IMR-90 (cell line): ENCODE results near the gene ZNF280B. TPM values are rescaled to one million over a fixed set of nuclear protein-coding genes. Genes with fewer than 3 reads are reported as not detected.

Source experiments
- ATAC-seq: fragments of 200-7000 bp; cut with Tn5 transposase; 2 replicates; pipeline ENCODE4 v1.9.1; 2020; ENCODE audit warnings: low read depth, mild to moderate bottlenecking, moderate library complexity
- BruUV-seq: library from RNA; stranded (reverse); fragments of 400-500 nt; replicated peaks from 2 replicates; lab custom pipeline; 2021; lab: Mats Ljungman, UMichigan
- CTCF ChIA-PET: fragments of 300-600 bp; formaldehyde crosslinking; extraction: SDS; loops from one replicate; lab custom pipeline; 2021; ENCODE audit warnings: antibody characterized with exemption; lab: Yijun Ruan, JAX
- POLR2A ChIA-PET: fragments of 300-600 bp; sonication (Branson Sonifier 250); formaldehyde crosslinking; loops from one replicate; lab custom pipeline; 2022; ENCODE audit warnings: antibody characterized with exemption; ENCODE audit not compliant: unreplicated experiment; lab: Charles Lee
- DNase-seq: peaks from one replicate; pipeline ENCODE4 v3.0.0; 2013
- H2AFZ ChIP-seq: replicated peaks from 2 replicates; pipeline ENCODE3; 2013; ENCODE audit warnings: low read length, mild to moderate bottlenecking; ENCODE audit not compliant: poor library complexity
- H2AK5ac ChIP-seq: 2 replicates; pipeline ENCODE4 v1.6.1; 2013; ENCODE audit warnings: low read depth, low read length, inconsistent platforms
- H2AK9ac ChIP-seq: replicated peaks from 2 replicates; pipeline ENCODE3; 2013; ENCODE audit warnings: mild to moderate bottlenecking, low read depth, low read length, moderate library complexity; ENCODE audit not compliant: poor library complexity
- H2BK120ac ChIP-seq: 2 replicates; pipeline ENCODE4 v1.6.1; 2013; ENCODE audit warnings: low read depth, low read length, inconsistent platforms
- H2BK15ac ChIP-seq: 3 replicates; pipeline ENCODE4 v1.6.1; 2013; ENCODE audit warnings: low read depth, low read length, inconsistent platforms
- H2BK20ac ChIP-seq: 2 replicates; pipeline ENCODE4 v1.6.1; 2013; ENCODE audit warnings: low read depth, mild to moderate bottlenecking, inconsistent platforms, low read length, moderate library complexity
- H2BK5ac ChIP-seq: 2 replicates; pipeline ENCODE4 v1.6.1; 2013; ENCODE audit warnings: mild to moderate bottlenecking, low read depth, low read length, inconsistent platforms; ENCODE audit not compliant: poor library complexity, severe bottlenecking
- H3K14ac ChIP-seq: replicated peaks from 2 replicates; pipeline ENCODE4 v1.6.1; 2013; ENCODE audit warnings: low read depth, low read length, inconsistent platforms
- H3K18ac ChIP-seq: 2 replicates; pipeline ENCODE4 v1.6.1; 2013; ENCODE audit warnings: low read depth, low read length, control low read depth
- H3K23ac ChIP-seq: 2 replicates; pipeline ENCODE4 v1.6.1; 2013; ENCODE audit warnings: low read depth, low read length, inconsistent platforms
- H3K27ac ChIP-seq: 2 replicates; pipeline ENCODE4 v1.5.1; 2013; ENCODE audit warnings: mild to moderate bottlenecking, control low read depth, low read length; ENCODE audit not compliant: insufficient read depth
- H3K27me3 ChIP-seq: 2 replicates; pipeline ENCODE4 v1.6.1; 2013; ENCODE audit warnings: low read length; ENCODE audit not compliant: control insufficient read depth, insufficient read depth
- H3K36me3 ChIP-seq: 2 replicates; pipeline ENCODE4 v1.6.1; 2013; ENCODE audit warnings: low read length, mixed read lengths; ENCODE audit not compliant: control insufficient read depth, insufficient read depth
- H3K4ac ChIP-seq: 2 replicates; pipeline ENCODE4 v1.6.1; 2013; ENCODE audit warnings: low read depth, low read length, inconsistent platforms
- H3K4me1 ChIP-seq: 2 replicates; pipeline ENCODE4 v1.6.1; 2013; ENCODE audit warnings: low read length, mixed read lengths; ENCODE audit not compliant: control insufficient read depth, insufficient read depth
- H3K4me2 ChIP-seq: 2 replicates; pipeline ENCODE4 v1.6.1; 2013; ENCODE audit warnings: low read depth, mild to moderate bottlenecking, control low read depth, low read length, moderate library complexity
- H3K4me3 ChIP-seq: 2 replicates; pipeline ENCODE4 v1.5.1; 2013; ENCODE audit warnings: low read depth, mild to moderate bottlenecking, control low read depth, low read length, moderate library complexity; ENCODE audit not compliant: insufficient read depth
- H3K56ac ChIP-seq: 2 replicates; pipeline ENCODE4 v1.6.1; 2013; ENCODE audit warnings: low read length, inconsistent platforms; ENCODE audit not compliant: insufficient read depth; ENCODE audit errors: extremely low read depth
- H3K79me1 ChIP-seq, 2 experiments: 2 replicates each; pipeline ENCODE4 v1.6.1; 2013; ENCODE audit warnings: low read length in 2 of 2, inconsistent platforms in 1 of 2, low read depth in 1 of 2
- H3K9ac ChIP-seq: 2 replicates; pipeline ENCODE4 v1.6.1; 2013; ENCODE audit warnings: low read depth, low read length, control low read depth
- H3K9me1 ChIP-seq: 2 replicates; pipeline ENCODE4 v1.6.1; 2013; ENCODE audit warnings: low read length, inconsistent platforms; ENCODE audit not compliant: insufficient read depth
- H3K9me3 ChIP-seq: 2 replicates; pipeline ENCODE4 v1.6.1; 2013; ENCODE audit warnings: low read length; ENCODE audit not compliant: control insufficient read depth, insufficient read depth
- H4K20me1 ChIP-seq: 2 replicates; pipeline ENCODE4 v1.6.1; 2013; ENCODE audit warnings: low read length, inconsistent platforms; ENCODE audit not compliant: insufficient read depth
- H4K5ac ChIP-seq: 2 replicates; pipeline ENCODE4 v1.6.1; 2013; ENCODE audit warnings: mild to moderate bottlenecking, low read depth, low read length, control low read depth
- H4K8ac ChIP-seq, 2 experiments: 2 replicates each; pipeline ENCODE4 v1.6.1; 2013; ENCODE audit warnings: low read depth in 2 of 2, low read length in 2 of 2, control low read depth in 1 of 2, inconsistent platforms in 1 of 2
- H4K91ac ChIP-seq: 2 replicates; pipeline ENCODE4 v1.6.1; 2013; ENCODE audit warnings: low read depth, low read length, inconsistent platforms; ENCODE audit not compliant: insufficient read depth
- BHLHE40 ChIP-seq: fragments of 150-350 bp; IDR thresholded peaks from 2 replicates; pipeline ENCODE4 v1.6.1; 2016; ENCODE audit warnings: mild to moderate bottlenecking, low read depth, low read length
- CHD1 ChIP-seq: IDR thresholded peaks from 2 replicates; pipeline ENCODE4 v1.6.1; 2012; ENCODE audit warnings: low read depth, low read length, improper control_type of control experiment
- MAZ ChIP-seq: IDR thresholded peaks from 2 replicates; pipeline ENCODE4 v1.6.1; 2012; ENCODE audit warnings: low read depth, mild to moderate bottlenecking, low read length, improper control_type of control experiment, moderate library complexity, borderline replicate concordance
- NFE2L2 ChIP-seq: fragments of 150-350 bp; IDR thresholded peaks from 2 replicates; pipeline ENCODE4 v1.6.1; 2016; ENCODE audit warnings: low read depth, mild to moderate bottlenecking, low read length
- POLR2A ChIP-seq: IDR thresholded peaks from 2 replicates; pipeline ENCODE4 v1.6.1; 2012; ENCODE audit warnings: mild to moderate bottlenecking, low read depth, low read length
- SMC3 ChIP-seq: fragments of 150-350 bp; IDR thresholded peaks from 2 replicates; pipeline ENCODE4 v1.6.1; 2016; ENCODE audit warnings: low read depth, mild to moderate bottlenecking, antibody characterized with exemption, low read length, moderate library complexity
- USF2 ChIP-seq: fragments of 150-350 bp; IDR thresholded peaks from 2 replicates; pipeline ENCODE4 v1.6.1; 2017; ENCODE audit warnings: mild to moderate bottlenecking, antibody characterized with exemption, low read length, low read depth
- WGBS, 2 experiments: methylation state at CpG; one replicate each; pipeline versions ENCODE4 v1.1.5 to v1.1.7; 2013; ENCODE audit warnings: missing lambda C conversion rate in 2 of 2; ENCODE audit not compliant: insufficient read length in 1 of 2; ENCODE audit errors: extremely low coverage in 2 of 2; 5-methylcytosine and 5-hydroxymethylcytosine counted together
- dilution Hi-C: fragments of 300-500 bp; cut with HindIII; formaldehyde crosslinking; loops from one replicate; pipeline ENCODE4 v1.14.3; 2018; ENCODE audit warnings: low sequenced_read_pairs; ENCODE audit not compliant: unreplicated experiment
- in situ Hi-C: fragments of 300-500 bp; cut with MboI; formaldehyde crosslinking; loops from 3 replicates; pipeline ENCODE4 v1.14.3; 2019; ENCODE audit warnings: low sequenced_read_pairs, inconsistent platforms, mixed read lengths
- intact Hi-C: fragments of 100-400 bp; cut with micrococcal nuclease; formaldehyde crosslinking; loops from 2 replicates; pipeline ENCODE4 v1.10.0; 2022
- polyA plus RNA-seq, 3 experiments: library from polyadenylated mRNA; depleted of rRNA; stranded (reverse); fragments of >200 nt; gene quantifications; 2 replicates each; pipeline ENCODE4 v1.2.3, GENCODE V29; 2012; ENCODE audit warnings: low replicate concordance in 1 of 3
- total RNA-seq: library from RNA; depleted of rRNA; stranded (reverse); fragments of >200 nt; gene quantifications from 2 replicates; pipeline ENCODE4 v1.2.3, GENCODE V29; 2012

ZNF280B gene
- total and polyA plus RNA-seq, 2 of the 4 experiments (the other 2 are of a cell fraction), result 0.65 to 1.4 TPM

- Histone ChIP-seq H3K4ac (no peak overlapping the region), H2AFZ (no peak overlapping the region), H4K8ac (no peak overlapping the region), H3K14ac (no peak overlapping the region), H3K4me3 (no peak overlapping the region), H2BK120ac (no peak overlapping the region), H2BK5ac (no peak overlapping the region), H3K9ac (no peak overlapping the region), H3K23ac (no peak overlapping the region), H4K20me1 (no peaks in the 10 kb centered on the region), H4K5ac (no peak overlapping the region), H3K36me3 (no peaks in the 10 kb centered on the region), H3K27me3 (peaks cover 17% of the 10 kb centered on the region), H3K79me1 (no peaks in the 10 kb centered on the region), H3K9me3 (no peaks in the 10 kb centered on the region), H3K18ac (no peak overlapping the region), H2AK5ac (no peak overlapping the region), H2AK9ac (no peak overlapping the region), H3K56ac (no peak overlapping the region), H3K9me1 (no peaks in the 10 kb centered on the region), H4K91ac (no peak overlapping the region), H3K27ac (no peak overlapping the region), H3K4me1 (no peaks in the 10 kb centered on the region), H2BK15ac (no peak overlapping the region), H2BK20ac (no peak overlapping the region), H3K4me2 (no peak overlapping the region)
- intact Hi-C loops, result no loop called here
- dilution Hi-C loops, result no loop called here
- no TSS peak for BruUV-seq
- TF ChIP-seq MAZ, result no peak
- TF ChIP-seq NFE2L2, result no peak
- TF ChIP-seq USF2, result no peak
- TF ChIP-seq POLR2A, result no peak
- no peak for TF ChIP-seq SMC3
- no peak for TF ChIP-seq CHD1
- no peak for TF ChIP-seq BHLHE40
- in situ Hi-C loops, result no loop called here
- CTCF ChIA-PET, result no interaction called here
- POLR2A ChIA-PET, result no interaction called here
- no CpG with 5 or more reads among the region's 1 CpG for WGBS, 2 experiments
- ATAC-seq, result no peak
- no peak for DNase-seq
Observed at GRCh38 chr22:22548910-22549309, 40.4 kb upstream of the ZNF280B start.
